Fibroblast of lung (primary cell): ENCODE measurements around the gene PSMD4.

Experiments
- EZH2 ChIP-seq: IDR thresholded peaks from 2 replicates; pipeline ENCODE4 v1.5.1; 2012; ENCODE audit warnings: low read length, control low read depth, mild to moderate bottlenecking; ENCODE audit errors: missing control alignments
- TF ChIP-seq, protein P1 (sequence below), 2 donors: IDR thresholded peaks in 1 of 2; conservative IDR thresholded peaks in 1 of 2; 1 replicate in 1 of 2; 2 replicates in 1 of 2; pipeline ENCODE4 v1.5.1; 2011 to 2012; ENCODE audit warnings: low read length in 2 of 2, control low read depth in 1 of 2, inconsistent platforms in 1 of 2, low read depth in 1 of 2, mild to moderate bottlenecking in 1 of 2

GRCh38 chr1:151246786-151247185 lies 7.7 kb upstream of the PSMD4 start:
- TF ChIP-seq, protein P1, sequence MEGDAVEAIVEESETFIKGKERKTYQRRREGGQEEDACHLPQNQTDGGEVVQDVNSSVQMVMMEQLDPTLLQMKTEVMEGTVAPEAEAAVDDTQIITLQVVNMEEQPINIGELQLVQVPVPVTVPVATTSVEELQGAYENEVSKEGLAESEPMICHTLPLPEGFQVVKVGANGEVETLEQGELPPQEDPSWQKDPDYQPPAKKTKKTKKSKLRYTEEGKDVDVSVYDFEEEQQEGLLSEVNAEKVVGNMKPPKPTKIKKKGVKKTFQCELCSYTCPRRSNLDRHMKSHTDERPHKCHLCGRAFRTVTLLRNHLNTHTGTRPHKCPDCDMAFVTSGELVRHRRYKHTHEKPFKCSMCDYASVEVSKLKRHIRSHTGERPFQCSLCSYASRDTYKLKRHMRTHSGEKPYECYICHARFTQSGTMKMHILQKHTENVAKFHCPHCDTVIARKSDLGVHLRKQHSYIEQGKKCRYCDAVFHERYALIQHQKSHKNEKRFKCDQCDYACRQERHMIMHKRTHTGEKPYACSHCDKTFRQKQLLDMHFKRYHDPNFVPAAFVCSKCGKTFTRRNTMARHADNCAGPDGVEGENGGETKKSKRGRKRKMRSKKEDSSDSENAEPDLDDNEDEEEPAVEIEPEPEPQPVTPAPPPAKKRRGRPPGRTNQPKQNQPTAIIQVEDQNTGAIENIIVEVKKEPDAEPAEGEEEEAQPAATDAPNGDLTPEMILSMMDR (conservative IDR thresholded peaks at IDR 0.05 in 1 of 2, IDR thresholded peaks at IDR 0.05 in 1 of 2; ENCODE audit: low read depth in 1 of 2, low read length in 2 of 2) = no peak
- TF ChIP-seq EZH2 = no peak
